ENCODE data around the gene BCL2L15.

Gene BCL2L15

DNA sequence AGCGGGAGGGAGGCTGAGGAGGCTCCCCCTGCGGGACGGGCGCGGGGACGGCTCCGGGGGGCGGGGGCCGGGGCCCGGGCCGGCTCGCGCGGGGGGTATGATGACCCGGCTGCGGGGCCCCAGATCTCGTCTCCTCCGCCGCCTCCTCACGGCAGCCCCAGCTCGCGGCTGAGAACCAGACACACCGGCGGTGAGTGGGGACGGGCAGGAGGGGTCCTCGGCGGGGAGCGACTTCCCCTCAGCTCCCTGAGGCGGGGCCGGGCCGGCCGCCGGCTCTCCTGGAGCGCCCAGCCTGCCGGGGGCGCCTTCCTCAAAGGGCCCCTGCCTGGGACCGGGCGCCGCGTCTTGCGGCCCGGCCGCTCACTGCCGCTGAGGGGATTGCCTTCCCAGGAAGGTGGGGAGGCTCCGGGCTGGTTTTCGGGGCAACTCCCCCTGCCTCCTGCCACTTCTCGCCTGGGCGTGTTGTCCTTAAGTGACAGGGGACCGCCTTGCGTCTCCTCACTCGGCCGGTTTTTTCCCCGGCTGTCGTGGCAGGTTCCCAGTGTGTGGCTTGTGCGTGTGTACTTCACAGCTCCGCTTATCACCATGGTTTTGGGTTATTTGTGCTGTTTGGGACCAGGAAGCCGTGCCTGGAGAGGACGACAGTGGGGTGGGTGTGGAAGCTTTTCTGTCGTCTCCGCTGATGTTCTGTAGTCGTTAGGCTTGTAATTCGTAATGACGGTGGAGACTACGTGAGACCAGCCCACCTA, 42.5 kb upstream of the BCL2L15 start:
- Histone ChIP-seq H2AFZ (peak overlapping the region; percentile 93), H3K4me3 (ENCODE audit: low read depth, low read length) (peak overlapping the region; percentile 86), H3K4me2 (ENCODE audit: low read length) (peak overlapping the region; percentile 97), H3K27ac (peak overlapping the region; percentile 92), H3K4me1 (peaks cover 6% of the 10 kb centered on the region), H3K36me3 (ENCODE audit: control insufficient read depth, insufficient read depth, low read length) (no peaks in the 10 kb centered on the region), H3K9me3 (ENCODE audit: control insufficient read depth, low read length) (no peaks in the 10 kb centered on the region), H3K79me2 (peaks cover 10% of the 10 kb centered on the region), H3K9ac (peak overlapping the region; percentile 76), H3K27me3 (ENCODE audit: control insufficient read depth, insufficient read depth, low read length) (no peaks in the 10 kb centered on the region)
- TF ChIP-seq CTCF (IDR thresholded peaks at IDR 0.05) = no peak

DNA sequence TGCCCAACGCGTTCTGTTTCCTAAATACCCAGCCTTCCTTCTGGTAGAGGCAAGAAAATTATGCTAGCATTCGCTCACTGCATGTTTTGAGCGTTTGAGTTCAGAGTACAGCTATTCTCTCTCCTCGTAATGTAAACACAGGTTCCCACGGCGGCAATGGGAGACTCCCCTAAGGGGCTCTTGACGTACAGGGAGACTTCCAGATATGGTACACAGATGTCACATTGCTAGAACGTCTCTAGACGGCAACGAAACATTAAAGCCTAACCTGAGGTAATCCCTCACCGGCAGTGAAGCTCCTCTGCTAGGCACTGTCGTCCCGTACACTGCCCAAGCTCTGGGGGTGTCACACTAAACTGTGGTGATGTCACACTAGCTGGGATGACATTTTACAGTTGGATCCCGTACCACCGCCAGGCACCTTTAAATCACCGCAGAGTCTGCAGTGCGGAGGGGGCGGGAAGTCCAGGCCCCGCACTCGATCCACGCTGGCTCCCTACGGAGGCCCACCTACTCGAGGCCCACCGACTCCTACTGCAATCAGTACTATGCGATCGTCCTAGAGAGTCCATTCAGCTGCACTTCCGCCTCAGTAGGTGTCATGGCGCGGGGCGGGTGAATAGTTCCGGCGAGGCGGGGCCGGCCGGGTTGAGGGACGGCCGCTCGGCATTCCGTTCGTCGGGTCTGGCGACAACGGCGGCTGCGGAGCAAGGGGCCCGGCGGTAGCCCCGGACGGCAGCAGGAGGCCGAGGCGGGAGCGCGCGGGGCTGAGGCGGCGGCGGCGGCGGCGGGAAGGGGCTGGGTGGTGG, 41.8 kb upstream of the BCL2L15 start, which contains the start of gene HIPK1:
TSS of gene HIPK1 (plus strand) at position 384 of the 809 bp plus-strand sequence.
- Histone ChIP-seq H3K4me2 (ENCODE audit: low read length) (peak within 1 kb of the TSS; percentile 97), H3K9me3 (ENCODE audit: control insufficient read depth, low read length) (no peaks in the 10 kb centered on the region), H3K4me3 (ENCODE audit: low read depth, low read length) (peak within 1 kb of the TSS; percentile 86), H3K27ac (peak within 1 kb of the TSS; percentile 92), H2AFZ (peak within 1 kb of the TSS; percentile 93), H3K4me1 (peaks cover 6% of the 10 kb centered on the region), H3K36me3 (ENCODE audit: control insufficient read depth, insufficient read depth, low read length) (no peaks in the 10 kb centered on the region), H3K27me3 (ENCODE audit: control insufficient read depth, insufficient read depth, low read length) (no peaks in the 10 kb centered on the region), H3K79me2 (peaks cover 10% of the 10 kb centered on the region), H3K9ac (peak within 1 kb of the TSS; percentile 76)
- TF ChIP-seq CTCF (IDR thresholded peaks at IDR 0.05) = no peak

DNA sequence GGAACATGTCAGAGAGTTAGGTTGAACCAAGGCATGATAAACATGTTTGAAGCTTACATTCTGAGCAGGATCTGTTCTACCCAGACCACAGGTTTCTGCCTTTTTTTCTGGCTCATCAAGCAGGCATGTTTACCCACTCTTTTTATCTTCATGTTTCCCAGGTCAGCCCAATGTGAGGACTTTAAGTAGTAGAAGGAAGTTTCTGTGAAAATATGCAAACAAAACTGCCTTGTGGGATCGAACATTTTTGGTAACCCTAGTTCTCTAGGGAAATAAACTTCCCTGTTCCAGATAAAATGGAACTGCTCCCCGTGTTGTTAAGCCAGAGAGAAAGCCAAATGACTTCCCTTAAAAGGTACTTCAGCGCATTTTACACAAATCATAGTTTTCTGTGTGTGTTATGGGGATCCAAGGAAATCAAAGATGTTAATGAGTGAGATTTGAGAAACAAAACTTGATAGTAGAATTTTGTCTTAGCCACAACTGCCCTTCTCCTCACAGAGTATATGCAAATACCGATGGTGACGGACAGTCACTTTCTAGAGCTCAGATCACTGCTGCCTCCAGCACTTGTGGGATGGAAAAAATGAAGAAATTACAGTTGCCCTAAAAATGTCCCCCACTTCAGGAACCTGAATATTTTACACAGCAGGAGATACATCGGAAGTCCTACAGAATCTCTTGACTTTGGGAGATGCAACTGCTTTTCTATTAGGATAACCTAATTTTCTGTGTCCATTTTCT, 41.0 kb upstream of the BCL2L15 start:
- peaks cover 6% of the 10 kb centered on the region for H3K4me1 ChIP-seq
- H3K27ac ChIP-seq = peak overlapping the region; percentile 92
- no peaks in the 10 kb centered on the region for H3K27me3 ChIP-seq (ENCODE audit: control insufficient read depth, insufficient read depth, low read length)
- peak overlapping the region; percentile 53 for H3K9ac ChIP-seq
- TF ChIP-seq CTCF (IDR thresholded peaks at IDR 0.05) = no peak
- H3K36me3 ChIP-seq (ENCODE audit: control insufficient read depth, insufficient read depth, low read length) = no peaks in the 10 kb centered on the region
- H2AFZ ChIP-seq = peak overlapping the region; percentile 93
- peaks cover 10% of the 10 kb centered on the region for H3K79me2 ChIP-seq
- H3K4me3 ChIP-seq (ENCODE audit: low read depth, low read length) = peak overlapping the region; percentile 86
- peak overlapping the region; percentile 80 for H3K4me2 ChIP-seq (ENCODE audit: low read length)
- H3K9me3 ChIP-seq (ENCODE audit: control insufficient read depth, low read length) = no peaks in the 10 kb centered on the region

GRCh38 chr1:113924473-113924872, 37.1 kb upstream of the BCL2L15 start:
- H3K4me1 ChIP-seq = peaks cover 4% of the 10 kb centered on the region
- H2AFZ ChIP-seq = no peak overlapping the region
- no peak for TF ChIP-seq CTCF (IDR thresholded peaks at IDR 0.05)
- H3K4me2 ChIP-seq (ENCODE audit: low read length) = no peak overlapping the region
- H3K27me3 ChIP-seq (ENCODE audit: control insufficient read depth, insufficient read depth, low read length) = no peaks in the 10 kb centered on the region
- no peaks in the 10 kb centered on the region for H3K9me3 ChIP-seq (ENCODE audit: control insufficient read depth, low read length)
- no peaks in the 10 kb centered on the region for H3K79me2 ChIP-seq
- H3K4me3 ChIP-seq (ENCODE audit: low read depth, low read length) = no peak overlapping the region
- H3K27ac ChIP-seq = no peak overlapping the region
- H3K9ac ChIP-seq = no peak overlapping the region
- no peaks in the 10 kb centered on the region for H3K36me3 ChIP-seq (ENCODE audit: control insufficient read depth, insufficient read depth, low read length)
